LNCaP clone FGC (cell line): Measurements from ENCODE around the gene MMP3.
"Not testable (repeated sequence)": the region's sequence is repeated elsewhere in the genome, so short reads cannot be mapped to it uniquely, and the experiment has no call there.

Experiments
- DNase-seq: peaks from one replicate; pipeline ENCODE4 v3.0.0-alpha.2; 2011; ENCODE audit warnings: low read depth
- H3K4me3 ChIP-seq: 2 replicates; pipeline ENCODE4 v1.5.1; 2011; ENCODE audit warnings: mild to moderate bottlenecking, low read depth, low read length, control low read depth
- CTCF ChIP-seq: IDR thresholded peaks from 2 replicates; pipeline ENCODE4 v1.5.1; 2012; ENCODE audit warnings: mild to moderate bottlenecking; ENCODE audit not compliant: control insufficient read depth, insufficient read depth; ENCODE audit errors: extremely low read depth

Gene MMP3

GRCh38 chr11:102874852-102875251 lies 31.4 kb upstream of the MMP3 start, which contains the start of gene MMP12:
TSS of gene MMP12 (minus strand) at chr11:102874982. CDS start at chr11:102874937, 45 bp downstream.
- no peak within 1 kb of the TSS for H3K4me3 ChIP-seq
- TF ChIP-seq CTCF: no peak
- no peak for DNase-seq

- DNase-seq: peak; percentile 56
- H3K4me3 ChIP-seq: not testable (repeated sequence)
Observed at GRCh38 chr11:102869354-102869964, 26.1 kb upstream of the MMP3 start.

GRCh38 chr11:102868339-102868738 lies 24.9 kb upstream of the MMP3 start:
- TF ChIP-seq CTCF: no peak
- no peak for DNase-seq
- no peak overlapping the region for H3K4me3 ChIP-seq

- no peak for DNase-seq
- H3K4me3 ChIP-seq: no peak overlapping the region
- no peak for TF ChIP-seq CTCF
Observed at GRCh38 chr11:102864724-102865123, 21.3 kb upstream of the MMP3 start.

GRCh38 chr11:102853956-102854355 lies 10.5 kb upstream of the MMP3 start:
- no peak for TF ChIP-seq CTCF
- no peak for DNase-seq
- no peak overlapping the region for H3K4me3 ChIP-seq

- H3K4me3 ChIP-seq: no peak overlapping the region
- TF ChIP-seq CTCF: no peak
- DNase-seq: no peak
Observed at GRCh38 chr11:102853055-102853454, 9.6 kb upstream of the MMP3 start.

GRCh38 chr11:102850973-102851745 lies 7.8 kb upstream of the MMP3 start:
- no peak overlapping the region for H3K4me3 ChIP-seq
- peak; percentile 87 for DNase-seq
- no peak for TF ChIP-seq CTCF
